ENCODE measurements around the gene CLEC3B.

Gene CLEC3B

GRCh38 chr3:45035441-45036301, 9.6 kb downstream of the CLEC3B start:
- no peak overlapping the region for H3K27ac ChIP-seq (ENCODE audit: low read depth, low read length, poor library complexity, severe bottlenecking)
- H3F3A ChIP-seq (ENCODE audit: insufficient read depth, low read length), result no peaks in the 10 kb centered on the region
- H3K9ac ChIP-seq (ENCODE audit: low read length), result no peak overlapping the region
- H3K79me2 ChIP-seq (ENCODE audit: insufficient read depth, low read length), result no peaks in the 10 kb centered on the region
- no peaks in the 10 kb centered on the region; the same call in 1 of the 2 replicates for H3K27me3 ChIP-seq (ENCODE audit: insufficient read depth, low read length)
- no peaks in the 10 kb centered on the region for H3K4me1 ChIP-seq (ENCODE audit: insufficient read depth, low read length, severe bottlenecking)
- no peak overlapping the region for H3K4me2 ChIP-seq (ENCODE audit: low read length)
- no peaks in the 10 kb centered on the region for H3K9me3 ChIP-seq (ENCODE audit: low read length)
- no peaks in the 10 kb centered on the region for H4K20me1 ChIP-seq (ENCODE audit: insufficient read depth, low read length)
- no peak overlapping the region for H2AFZ ChIP-seq (ENCODE audit: low read length)
- H3K36me3 ChIP-seq (ENCODE audit: insufficient read depth, low read length), result no peaks in the 10 kb centered on the region
- H3K9me2 ChIP-seq (ENCODE audit: low read depth, low read length), result no peaks in the 10 kb centered on the region
- H3K4me3 ChIP-seq (ENCODE audit: low read depth, low read length, poor library complexity, severe bottlenecking), result no peak overlapping the region
- no peak for TF ChIP-seq CTCF (IDR thresholded peaks at IDR 0.05; ENCODE audit: low read length)
- no peak for TF ChIP-seq EZH2 (IDR thresholded peaks at IDR 0.05; ENCODE audit: borderline replicate concordance, low read length)

- Histone ChIP-seq H3K79me2 (ENCODE audit: insufficient read depth, low read length) (no peaks in the 10 kb centered on the region), H3K4me3 (ENCODE audit: low read depth, low read length, poor library complexity, severe bottlenecking) (no peak overlapping the region), H2AFZ (ENCODE audit: low read length) (no peak overlapping the region), H3K4me1 (ENCODE audit: insufficient read depth, low read length, severe bottlenecking) (no peaks in the 10 kb centered on the region), H3K9ac (ENCODE audit: low read length) (no peak overlapping the region), H3K27ac (ENCODE audit: low read depth, low read length, poor library complexity, severe bottlenecking) (no peak overlapping the region), H3K9me3 (ENCODE audit: low read length) (no peaks in the 10 kb centered on the region), H3K36me3 (ENCODE audit: insufficient read depth, low read length) (no peaks in the 10 kb centered on the region), H3K9me2 (ENCODE audit: low read depth, low read length) (no peaks in the 10 kb centered on the region), H3K4me2 (ENCODE audit: low read length) (no peak overlapping the region), H4K20me1 (ENCODE audit: insufficient read depth, low read length) (no peaks in the 10 kb centered on the region), H3F3A (ENCODE audit: insufficient read depth, low read length) (no peaks in the 10 kb centered on the region), H3K27me3 (ENCODE audit: insufficient read depth, low read length) (no peaks in the 10 kb centered on the region; the same call in 1 of the 2 replicates)
- TF ChIP-seq CTCF (IDR thresholded peaks at IDR 0.05; ENCODE audit: low read length) (peak; percentile 93), EZH2 (IDR thresholded peaks at IDR 0.05; ENCODE audit: borderline replicate concordance, low read length) (no peak)
Observed at GRCh38 chr3:45037720-45038455, 11.8 kb downstream of the CLEC3B start.

GRCh38 chr3:45041666-45042065, 15.6 kb downstream of the CLEC3B start:
- no peaks in the 10 kb centered on the region for H4K20me1 ChIP-seq (ENCODE audit: insufficient read depth, low read length)
- no peaks in the 10 kb centered on the region for H3K4me1 ChIP-seq (ENCODE audit: insufficient read depth, low read length, severe bottlenecking)
- H3K4me2 ChIP-seq (ENCODE audit: low read length), result no peak overlapping the region
- no peak overlapping the region for H3K27ac ChIP-seq (ENCODE audit: low read depth, low read length, poor library complexity, severe bottlenecking)
- H3K79me2 ChIP-seq (ENCODE audit: insufficient read depth, low read length), result no peaks in the 10 kb centered on the region
- H3K9me3 ChIP-seq (ENCODE audit: low read length), result no peaks in the 10 kb centered on the region
- H3K4me3 ChIP-seq (ENCODE audit: low read depth, low read length, poor library complexity, severe bottlenecking), result no peak overlapping the region
- no peak for TF ChIP-seq CTCF (IDR thresholded peaks at IDR 0.05; ENCODE audit: low read length)
- no peak for TF ChIP-seq EZH2 (IDR thresholded peaks at IDR 0.05; ENCODE audit: borderline replicate concordance, low read length)
- no peak overlapping the region for H2AFZ ChIP-seq (ENCODE audit: low read length)
- no peaks in the 10 kb centered on the region for H3F3A ChIP-seq (ENCODE audit: insufficient read depth, low read length)
- H3K9me2 ChIP-seq (ENCODE audit: low read depth, low read length), result no peaks in the 10 kb centered on the region
- no peaks in the 10 kb centered on the region for H3K36me3 ChIP-seq (ENCODE audit: insufficient read depth, low read length)
- no peak overlapping the region for H3K9ac ChIP-seq (ENCODE audit: low read length)
- H3K27me3 ChIP-seq (ENCODE audit: insufficient read depth, low read length), result 0 out of 2 replicates have a peak, but pooled peaks cover 4% of the 10 kb centered on the region
